Kidney glomerular epithelial cell (primary cell): ENCODE results near the gene TMEM120A.
"Not testable (repeated sequence)": the region's sequence is repeated elsewhere in the genome, so short reads cannot be mapped to it uniquely, and the experiment has no call there.

Experiments
- DNase-seq: peaks from one replicate; lab custom pipeline; 2025; lab: John Stamatoyannopoulos, UW

TMEM120A gene

DNA sequence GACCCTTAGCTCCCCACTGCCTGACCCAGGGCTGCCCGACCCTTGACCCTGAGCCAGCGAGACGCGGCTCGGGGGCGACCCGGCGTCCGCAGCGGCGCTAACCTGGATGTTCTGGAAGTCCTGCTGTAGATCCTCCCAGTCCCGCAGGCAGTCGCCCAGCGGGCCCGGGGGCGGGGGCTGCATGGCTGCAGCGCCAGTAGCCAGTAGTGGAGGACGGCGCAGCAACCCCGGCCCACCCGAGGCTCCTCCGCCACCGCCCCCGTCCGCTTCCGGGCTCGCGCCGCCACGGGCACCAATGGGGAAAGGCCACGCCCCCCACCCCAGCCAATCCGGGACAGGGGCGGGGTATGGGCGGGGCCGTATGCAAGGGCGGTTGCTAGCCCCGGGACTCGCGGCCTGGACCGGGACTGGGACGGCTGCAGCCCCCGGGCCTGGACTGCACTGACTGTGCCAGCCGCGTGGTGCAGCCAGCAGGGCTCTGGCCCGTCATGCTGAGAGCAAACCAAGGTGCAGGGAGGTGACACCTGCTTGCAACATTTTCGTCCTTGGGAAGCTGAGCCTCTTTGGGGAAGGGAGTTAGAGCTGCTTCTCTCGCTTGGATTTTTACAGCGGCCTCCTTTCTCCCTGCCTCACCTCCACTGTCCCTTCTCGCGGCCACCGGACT lies at the start of gene TMEM120A:
Gene TMEM120A, minus strand, starts transcription at position 208 of the 664 bp plus-strand sequence. Its CDS starts 25 bp downstream, at position 183.
- peak; percentile 87 for DNase-seq

DNA sequence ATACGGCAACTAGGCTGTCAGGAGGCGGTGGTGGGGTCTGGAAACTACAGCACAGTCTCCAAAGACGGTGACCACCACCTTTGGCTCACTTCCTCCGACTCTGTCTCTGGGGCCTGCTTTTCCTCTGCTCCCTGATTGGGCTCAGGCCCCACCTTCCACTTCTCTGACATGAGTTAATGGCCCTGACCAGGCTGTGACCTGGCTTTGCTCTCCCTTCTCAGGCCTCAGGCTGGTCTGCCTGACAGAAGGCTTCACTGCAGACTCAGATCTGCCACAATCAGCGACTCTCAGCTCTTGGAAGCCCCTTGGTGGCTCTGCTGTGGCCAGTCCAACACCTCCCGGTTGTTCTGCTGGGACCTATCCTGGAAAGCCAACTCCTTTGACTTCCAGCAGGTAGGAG lies 45.7 kb upstream of the TMEM120A start:
- DNase-seq: no peak

DNA sequence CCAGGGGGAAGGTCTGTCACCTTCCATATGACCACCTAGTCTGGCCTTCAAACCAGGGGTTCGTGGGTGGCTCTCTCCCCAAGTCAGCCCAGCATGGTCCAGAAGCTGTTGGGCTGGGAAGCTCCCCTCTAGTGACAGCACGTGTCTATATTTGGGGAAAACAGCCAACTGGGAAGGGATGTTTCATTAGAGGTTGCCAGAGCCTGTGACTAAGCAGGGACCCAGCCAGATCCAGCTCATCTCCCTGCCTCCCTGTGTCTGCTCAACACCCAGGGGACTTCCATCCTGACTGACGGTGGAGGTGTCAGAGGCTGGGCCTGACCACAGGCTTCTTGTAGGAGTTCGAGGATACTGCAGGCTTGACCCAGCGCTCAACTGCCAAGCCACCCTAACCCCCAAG lies 42.9 kb upstream of the TMEM120A start:
- DNase-seq: peak; percentile 4

- DNase-seq: no peak
Observed at GRCh38 chr7:76031964-76032363, 37.6 kb upstream of the TMEM120A start.

DNA sequence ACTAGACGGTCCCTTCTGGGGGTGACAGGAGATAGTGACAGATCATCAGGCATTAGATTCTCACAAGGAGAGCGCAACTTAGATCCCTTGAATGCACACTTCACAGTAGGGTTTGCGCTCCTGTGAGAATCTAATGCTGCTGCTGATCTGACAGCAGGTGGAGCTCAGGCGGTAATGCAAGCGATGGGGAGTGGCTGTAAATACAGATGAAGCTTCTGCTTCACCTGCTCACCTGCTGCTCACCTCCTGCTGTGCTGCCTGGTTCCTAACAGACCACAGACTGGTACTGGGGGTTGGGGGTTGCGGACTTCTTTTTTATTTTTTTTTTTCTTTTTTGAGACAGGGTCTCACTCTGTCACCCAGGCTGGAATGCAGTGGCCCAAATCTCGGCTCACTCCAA lies 35.3 kb upstream of the TMEM120A start:
- DNase-seq: not testable (repeated sequence)

- no peak for DNase-seq
Observed at GRCh38 chr7:76023002-76023401, 28.6 kb upstream of the TMEM120A start.

DNA sequence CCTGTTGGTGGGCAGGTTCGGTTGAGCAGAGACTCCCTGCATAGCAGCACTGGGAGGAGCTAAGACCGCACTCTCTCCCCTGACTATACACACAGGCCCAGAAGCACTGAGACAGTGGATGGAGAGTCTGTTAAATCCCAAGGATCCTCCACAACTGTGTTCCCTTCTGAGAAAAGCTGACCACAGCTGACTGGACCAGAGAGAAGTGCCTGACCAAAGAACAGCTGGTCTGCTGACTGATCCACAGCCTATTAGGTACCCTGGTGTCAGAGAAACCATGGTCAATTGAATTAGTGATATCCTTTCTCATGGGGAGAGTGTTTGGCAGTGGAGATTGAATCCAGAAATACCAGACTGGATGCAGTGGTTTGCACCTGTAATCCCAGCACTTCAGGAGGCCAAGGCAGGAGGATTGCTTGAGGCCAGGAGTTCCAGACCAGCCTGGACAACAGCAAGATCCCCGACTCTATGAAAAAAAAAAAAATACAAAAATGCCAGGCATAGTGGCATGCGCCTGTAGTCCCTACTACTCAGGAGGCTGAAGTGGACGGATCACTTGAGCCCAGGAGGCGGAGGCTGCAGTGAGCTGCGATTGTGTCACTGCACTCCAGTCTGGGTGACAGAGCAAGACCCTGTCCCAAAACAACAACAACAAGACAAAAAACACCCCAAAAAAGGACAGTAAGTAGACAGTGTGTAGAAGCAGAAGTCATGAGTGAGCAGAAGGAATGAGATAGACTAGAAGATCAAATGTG lies 27.8 kb upstream of the TMEM120A start:
- no peak for DNase-seq

GRCh38 chr7:76020031-76020714 lies 25.8 kb upstream of the TMEM120A start:
- DNase-seq: peak; percentile 14

DNA sequence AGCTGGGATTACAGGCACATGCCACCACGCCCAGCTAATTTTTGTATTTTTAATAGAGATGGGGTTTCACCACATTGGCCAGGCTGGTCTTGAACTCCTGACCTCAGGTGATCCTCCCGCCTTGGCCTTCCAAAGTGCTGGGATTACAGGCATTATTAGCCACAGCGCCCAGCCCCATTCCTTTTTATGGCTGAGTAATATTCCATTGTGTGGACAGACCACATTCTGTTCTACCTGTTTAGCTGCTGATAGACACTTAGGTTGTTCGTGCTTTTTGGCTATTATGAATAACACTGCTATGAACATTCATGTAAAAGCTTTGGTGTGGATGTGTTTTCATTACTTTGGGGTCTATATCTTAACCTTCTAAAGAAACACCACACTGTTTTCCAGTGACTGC lies 24.1 kb upstream of the TMEM120A start:
- DNase-seq: not testable (repeated sequence)

DNA sequence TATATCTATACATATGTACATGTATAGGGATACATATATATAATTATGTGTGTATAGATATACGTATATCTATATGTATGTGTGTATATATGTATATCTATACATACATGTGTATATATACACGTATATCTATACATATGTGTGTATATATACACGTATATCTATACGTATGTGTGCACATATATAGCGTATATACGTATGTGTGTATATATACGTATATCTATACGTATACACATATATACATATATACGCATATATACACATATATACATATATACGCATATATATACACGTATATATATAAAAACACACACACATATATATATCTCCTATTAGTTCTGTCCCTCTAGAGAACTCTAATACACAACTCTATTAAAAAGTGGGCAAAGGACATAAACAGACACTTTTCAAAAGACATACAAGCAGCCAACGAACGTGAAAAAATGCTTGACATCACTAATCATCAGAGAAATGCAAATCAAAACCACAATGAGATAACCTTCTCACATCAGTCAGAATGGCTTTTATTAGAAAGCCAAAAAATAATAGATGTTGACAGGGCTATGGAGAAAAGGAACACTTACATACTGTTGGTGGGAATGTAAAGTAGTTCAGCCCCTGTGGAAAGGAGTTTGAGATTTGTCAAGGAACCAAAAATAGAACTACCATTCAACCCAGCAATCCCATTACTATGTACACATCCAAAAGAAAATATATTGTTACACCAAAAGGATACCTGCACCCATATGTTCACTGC lies 22.0 kb upstream of the TMEM120A start:
- no peak for DNase-seq

DNA sequence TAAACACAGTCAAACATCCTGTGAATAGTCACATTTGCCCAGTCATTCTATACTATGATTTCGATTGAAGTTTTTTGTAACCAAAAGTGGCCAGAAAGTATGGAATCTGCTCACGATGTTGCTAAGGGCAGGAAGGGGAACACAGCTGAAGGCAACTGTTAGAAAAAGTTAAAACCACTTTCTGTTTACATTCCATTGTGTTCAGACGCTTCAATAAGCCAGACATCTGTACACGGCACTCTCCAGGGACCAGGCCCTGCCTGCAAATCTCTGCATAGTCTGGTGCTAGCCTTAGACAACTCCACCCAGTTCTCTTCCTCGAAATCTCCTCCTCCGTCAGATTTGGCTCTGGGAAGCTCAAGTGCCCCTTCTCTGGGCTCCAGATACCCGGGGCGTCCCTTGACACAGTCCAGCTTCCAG lies 17.1 kb upstream of the TMEM120A start:
- no peak for DNase-seq

GRCh38 chr7:76009672-76010600 lies 15.5 kb upstream of the TMEM120A start:
- no peak for DNase-seq

- DNase-seq: no peak
Observed at GRCh38 chr7:76008156-76008687, 13.8 kb upstream of the TMEM120A start.

DNA sequence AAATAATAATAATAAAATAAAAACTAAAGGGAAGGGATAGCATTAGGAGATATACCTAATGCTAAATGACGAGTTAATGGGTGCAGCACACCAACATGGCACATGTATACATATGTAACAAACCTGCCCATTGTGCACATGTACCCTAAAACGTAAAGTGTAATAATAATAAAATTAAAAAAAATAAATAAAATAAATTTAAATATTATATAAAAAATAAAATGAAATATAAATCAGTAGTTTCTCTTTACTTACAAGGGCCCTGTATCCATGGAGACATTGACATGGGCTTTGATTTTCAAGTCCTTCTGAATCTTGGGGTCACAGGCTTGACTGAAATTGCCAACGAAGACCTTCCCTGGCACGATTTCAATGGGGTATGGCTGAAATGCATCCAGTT lies 10.6 kb upstream of the TMEM120A start:
- not testable (repeated sequence) for DNase-seq

DNA sequence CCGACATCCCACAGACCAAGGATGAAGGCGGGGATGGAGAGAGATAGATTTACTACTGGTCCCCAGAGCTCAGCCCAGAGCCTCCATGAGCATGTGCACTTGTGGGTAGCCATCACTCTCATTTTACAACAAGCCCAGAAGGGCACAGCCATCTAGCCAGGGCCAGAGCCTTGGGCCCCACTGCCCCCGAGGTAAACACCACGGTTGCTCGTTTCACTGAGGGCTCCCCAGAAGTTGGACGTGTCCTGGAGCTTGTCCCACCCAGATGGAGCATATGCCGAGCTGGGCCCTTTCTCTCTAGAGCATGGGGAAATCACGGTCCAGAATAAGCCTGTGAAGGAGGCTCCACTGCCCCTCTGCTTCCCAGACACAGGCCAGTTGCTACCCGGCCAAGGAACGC lies 9.0 kb upstream of the TMEM120A start:
- no peak for DNase-seq

DNA sequence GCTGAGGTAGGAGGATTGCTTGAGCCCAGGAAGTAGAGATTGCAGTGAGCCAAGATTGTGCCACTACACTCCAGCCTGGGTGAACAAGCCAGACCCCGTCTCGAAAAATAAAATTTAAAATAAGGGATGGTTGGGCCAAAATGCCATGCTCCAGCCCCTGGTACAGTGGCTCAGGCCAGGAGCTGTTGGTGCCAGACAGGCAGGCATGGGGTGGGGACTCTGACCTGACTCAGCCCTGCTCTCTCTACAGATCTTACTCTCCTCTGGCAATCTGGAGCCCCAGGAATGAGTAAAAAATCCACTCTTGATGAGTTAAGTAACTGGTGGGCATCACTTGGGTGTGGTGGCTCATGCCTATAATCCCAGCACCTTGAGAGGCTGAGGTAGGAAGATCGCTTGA lies 8.4 kb upstream of the TMEM120A start:
- DNase-seq: no peak

GRCh38 chr7:76002139-76002538 lies 7.7 kb upstream of the TMEM120A start:
- no peak for DNase-seq

DNA sequence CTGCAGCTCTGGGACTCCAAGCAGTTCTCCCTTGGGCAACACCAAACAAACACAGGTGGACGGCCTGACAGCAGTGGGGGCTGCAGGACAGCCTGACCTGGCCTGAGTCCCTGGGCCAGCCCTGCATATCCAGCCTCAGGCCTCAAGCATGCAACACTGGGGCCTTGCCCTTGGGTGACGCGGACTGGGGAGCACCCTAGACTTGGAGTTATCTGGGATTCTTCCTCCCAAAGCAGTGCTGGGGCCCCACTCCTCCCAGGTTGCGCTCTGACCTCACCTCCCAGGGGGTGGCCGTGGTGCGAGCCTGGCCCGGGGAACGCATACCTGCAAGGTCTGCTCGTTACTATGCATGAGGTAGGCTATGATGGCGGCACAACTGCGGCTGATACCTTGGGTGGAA lies 6.2 kb upstream of the TMEM120A start:
- DNase-seq: no peak

- no peak for DNase-seq
Observed at GRCh38 chr7:75998038-75998437, 3.6 kb upstream of the TMEM120A start.

GRCh38 chr7:75996476-75996875 lies 2.1 kb upstream of the TMEM120A start:
- no peak for DNase-seq

DNA sequence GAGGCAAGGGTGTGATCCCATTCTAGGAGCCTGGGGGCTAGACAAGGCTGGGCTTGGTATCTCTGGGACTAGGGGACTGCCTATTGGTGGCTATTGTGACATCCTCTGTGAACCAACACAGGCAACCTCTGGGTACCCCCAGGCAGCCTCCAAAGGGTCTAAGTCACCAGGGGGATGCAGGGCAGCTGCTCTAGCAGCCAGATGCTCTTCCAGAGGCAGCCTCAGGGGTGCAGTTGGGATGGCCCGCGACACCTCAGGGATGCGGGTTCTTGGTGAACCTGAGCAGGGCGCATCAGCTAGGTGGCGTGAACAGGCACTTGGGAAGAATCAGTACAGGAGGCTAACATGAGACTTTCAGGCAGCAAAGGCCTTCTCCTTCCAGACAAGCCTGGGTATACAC lies 1.6 kb upstream of the TMEM120A start:
- DNase-seq: no peak
